Bronchus fibroblast of lung (primary cell): ENCODE results near the gene PFN4. TPM values are rescaled to one million over a fixed set of nuclear protein-coding genes. Genes with fewer than 3 reads are reported as not detected.

ENCODE experiments used
- total RNA-seq: library from RNA; depleted of rRNA; stranded (reverse); fragments of >200 nt; gene quantifications from 2 replicates; pipeline ENCODE4 v1.2.3, GENCODE V29; 2015

PFN4 gene
- 0.15 and 0.17 TPM in 2 replicates for total RNA-seq

GRCh38 chr2:24123195-24123921, at the start of gene PFN4, which contains the start of gene FAM228B:
PFN4 (minus strand) TSS chr2:24123334; CDS start chr2:24122535, 799 bp downstream.
FAM228B (plus strand) TSS chr2:24123469; CDS start chr2:24124362, 893 bp downstream.

GRCh38 chr2:24084386-24085199, 38.5 kb downstream of the PFN4 start, which contains the start of gene TP53I3:
TP53I3 (minus strand) TSS chr2:24084834; CDS start chr2:24084326, 508 bp downstream.

GRCh38 chr2:24075915-24076848, 47.0 kb downstream of the PFN4 start, which contains the start of gene SF3B6:
SF3B6 (minus strand) TSS chr2:24076326; CDS start chr2:24076229, 97 bp downstream.

Other genes starting within 250 kb of the PFN4 start
- 1.5 TPM in 2 replicates for gene ATAD2B, start 196.2 kb downstream of the PFN4 start, total RNA-seq
- gene UBXN2A, start 182.9 kb downstream of the PFN4 start, total RNA-seq, result 7.7 and 8.2 TPM in 2 replicates
- gene MFSD2B, start 113.2 kb downstream of the PFN4 start, total RNA-seq, result 0.59 and 1.0 TPM in 2 replicates
- gene WDCP, start 75.9 kb downstream of the PFN4 start, total RNA-seq, result 7.9 and 8.2 TPM in 2 replicates
- gene FKBP1B, start 73.6 kb downstream of the PFN4 start, total RNA-seq, result 16.8 and 26.1 TPM in 2 replicates
- gene SF3B6, start 47.0 kb downstream of the PFN4 start, total RNA-seq, result 173 and 176 TPM in 2 replicates
- 46.4 and 52.5 TPM in 2 replicates for gene TP53I3, start 38.5 kb downstream of the PFN4 start, total RNA-seq
- 1.9 and 4.2 TPM in 2 replicates for gene FAM228B, start 135 bp upstream of the PFN4 start, total RNA-seq
- 0.34 and 1.5 TPM in 2 replicates for gene FAM228A, start 51.7 kb upstream of the PFN4 start, total RNA-seq
- 9.2 and 14.5 TPM in 2 replicates for gene ITSN2, start 237.2 kb upstream of the PFN4 start, total RNA-seq